Uterus (tissue), 4 donors: Measurements from ENCODE around the gene REG3A. TPM values are rescaled to one million over a fixed set of nuclear protein-coding genes. Genes with fewer than 3 reads are reported as not detected.

ENCODE experiments used
- DNase-seq, 2 donors: peaks; one replicate each; pipeline ENCODE4 v3.0.0-alpha.2; 2019 to 2020
- H3K27ac ChIP-seq, 2 donors: fragments of 200-600 bp; sonication (generic); 1 replicate in 1 of 2; 2 replicates in 1 of 2; pipeline ENCODE4 v1.5.1; 2016 to 2018
- H3K27me3 ChIP-seq, 2 donors: fragments of 200-600 bp; sonication (generic); one replicate each; pipeline ENCODE4 v1.5.1; 2018 to 2019; ENCODE audit warnings: control low read depth in 1 of 2
- H3K36me3 ChIP-seq, 2 donors: fragments of 200-600 bp; sonication (generic); one replicate each; pipeline ENCODE4 v1.5.1; 2019; ENCODE audit warnings: control low read depth in 1 of 2
- H3K4me1 ChIP-seq, 2 donors: fragments of 200-600 bp; sonication (generic); one replicate each; pipeline ENCODE4 v1.5.1; 2018 to 2019; ENCODE audit warnings: control low read depth in 1 of 2
- H3K4me3 ChIP-seq, 2 donors: fragments of 200-600 bp; sonication (generic); 1 replicate in 1 of 2; 2 replicates in 1 of 2; pipeline ENCODE4 v1.5.1; 2018 to 2019; ENCODE audit warnings: mild to moderate bottlenecking in 1 of 2
- H3K9me3 ChIP-seq, 2 donors: fragments of 200-600 bp; sonication (generic); one replicate each; pipeline ENCODE4 v1.5.1; 2019; ENCODE audit warnings: control low read depth in 1 of 2
- POLR2A ChIP-seq, 2 donors: fragments of 450-650 bp; IDR thresholded peaks; one replicate each; pipeline ENCODE4 v1.6.1; 2016; ENCODE audit warnings: antibody characterized with exemption in 2 of 2, mild to moderate bottlenecking in 1 of 2, moderate library complexity in 1 of 2
- intact Hi-C: fragments of 100-400 bp; cut with DNase I; formaldehyde crosslinking; loops from one replicate; pipeline ENCODE4 v1.15.1; 2023; ENCODE audit warnings: low total_unique reads
- total RNA-seq, 4 donors: library from RNA; depleted of rRNA in 3 of 4; stranded (reverse); fragments of >200 nt in 3 of 4; gene quantifications; one replicate each; pipeline versions ENCODE4 v1.1.0 to v1.2.4, GENCODE V29; 2014 to 2023
- TF ChIP-seq, protein P1 (sequence below), 4 experiments: fragments of 200-600 bp in 2 of 4; fragments of 450-650 bp in 2 of 4; sonication (generic) in 2 of 4; IDR thresholded peaks; one replicate each; pipeline ENCODE4 v1.5.1; 2016 to 2019; ENCODE audit warnings: antibody characterized with exemption in 4 of 4, mild to moderate bottlenecking in 2 of 4, moderate library complexity in 1 of 4
- donor health status: DM: yes; HTN: yes; CAD: no.

REG3A gene
- total RNA-seq, 4 donors from 2014 or later, result not detected

DNA sequence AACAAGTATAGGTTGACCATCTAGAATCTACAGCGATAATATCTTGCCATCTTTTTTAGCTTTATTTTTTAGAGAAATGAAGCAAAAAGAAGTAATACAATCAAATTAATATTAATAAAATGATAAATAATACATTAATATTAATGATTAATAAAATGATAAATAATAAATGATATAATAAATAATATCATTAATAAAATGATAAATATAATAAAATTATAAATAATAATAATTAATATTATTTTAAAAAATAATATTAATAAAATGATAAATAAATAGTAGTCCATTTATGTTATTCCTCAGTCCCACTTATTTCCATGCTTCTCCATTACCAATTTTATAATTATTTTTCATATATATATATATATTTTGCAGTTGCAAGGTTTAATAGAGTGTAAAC, 3.2 kb upstream of the REG3A start:
- Histone ChIP-seq H3K4me3 (no peak overlapping the region), H3K9me3 (no peaks in the 10 kb centered on the region), H3K36me3 (no peaks in the 10 kb centered on the region), H3K27me3 (no peaks in the 10 kb centered on the region), H3K4me1 (no peaks in the 10 kb centered on the region), H3K27ac (no peak overlapping the region)
- TF ChIP-seq, protein P1, sequence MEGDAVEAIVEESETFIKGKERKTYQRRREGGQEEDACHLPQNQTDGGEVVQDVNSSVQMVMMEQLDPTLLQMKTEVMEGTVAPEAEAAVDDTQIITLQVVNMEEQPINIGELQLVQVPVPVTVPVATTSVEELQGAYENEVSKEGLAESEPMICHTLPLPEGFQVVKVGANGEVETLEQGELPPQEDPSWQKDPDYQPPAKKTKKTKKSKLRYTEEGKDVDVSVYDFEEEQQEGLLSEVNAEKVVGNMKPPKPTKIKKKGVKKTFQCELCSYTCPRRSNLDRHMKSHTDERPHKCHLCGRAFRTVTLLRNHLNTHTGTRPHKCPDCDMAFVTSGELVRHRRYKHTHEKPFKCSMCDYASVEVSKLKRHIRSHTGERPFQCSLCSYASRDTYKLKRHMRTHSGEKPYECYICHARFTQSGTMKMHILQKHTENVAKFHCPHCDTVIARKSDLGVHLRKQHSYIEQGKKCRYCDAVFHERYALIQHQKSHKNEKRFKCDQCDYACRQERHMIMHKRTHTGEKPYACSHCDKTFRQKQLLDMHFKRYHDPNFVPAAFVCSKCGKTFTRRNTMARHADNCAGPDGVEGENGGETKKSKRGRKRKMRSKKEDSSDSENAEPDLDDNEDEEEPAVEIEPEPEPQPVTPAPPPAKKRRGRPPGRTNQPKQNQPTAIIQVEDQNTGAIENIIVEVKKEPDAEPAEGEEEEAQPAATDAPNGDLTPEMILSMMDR (IDR thresholded peaks at IDR 0.05), result no peak
- TF ChIP-seq POLR2A (IDR thresholded peaks at IDR 0.05), result no peak
- intact Hi-C loops, result no loop called here
- DNase-seq, result no peak

DNA sequence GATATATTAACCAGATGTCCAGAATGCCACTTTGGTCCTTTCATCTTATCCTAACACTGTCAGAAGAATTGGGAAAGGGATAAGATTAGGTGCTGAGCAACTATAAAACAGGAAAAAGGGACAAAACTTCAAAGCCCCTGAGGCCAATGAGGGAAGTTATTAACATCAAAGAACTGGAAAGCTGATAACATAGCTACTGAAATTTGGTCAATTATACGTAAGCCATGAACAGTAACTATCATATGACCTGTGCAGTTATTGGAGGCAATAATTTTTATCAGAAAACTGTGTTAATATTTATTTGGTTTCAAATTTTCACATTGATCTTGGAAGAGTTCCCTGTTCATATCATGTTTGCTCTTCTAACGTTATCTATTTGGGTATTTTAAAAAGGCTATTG, 2.6 kb upstream of the REG3A start:
- H3K4me1 ChIP-seq, result no peaks in the 10 kb centered on the region
- no peak overlapping the region for H3K4me3 ChIP-seq
- H3K36me3 ChIP-seq, result no peaks in the 10 kb centered on the region
- no peaks in the 10 kb centered on the region for H3K27me3 ChIP-seq
- H3K27ac ChIP-seq, result no peak overlapping the region
- no peaks in the 10 kb centered on the region for H3K9me3 ChIP-seq
- TF ChIP-seq POLR2A (IDR thresholded peaks at IDR 0.05), result no peak
- TF ChIP-seq, protein P1 (IDR thresholded peaks at IDR 0.05), result no peak
- DNase-seq, result no peak
- intact Hi-C loops, result no loop called here

DNA sequence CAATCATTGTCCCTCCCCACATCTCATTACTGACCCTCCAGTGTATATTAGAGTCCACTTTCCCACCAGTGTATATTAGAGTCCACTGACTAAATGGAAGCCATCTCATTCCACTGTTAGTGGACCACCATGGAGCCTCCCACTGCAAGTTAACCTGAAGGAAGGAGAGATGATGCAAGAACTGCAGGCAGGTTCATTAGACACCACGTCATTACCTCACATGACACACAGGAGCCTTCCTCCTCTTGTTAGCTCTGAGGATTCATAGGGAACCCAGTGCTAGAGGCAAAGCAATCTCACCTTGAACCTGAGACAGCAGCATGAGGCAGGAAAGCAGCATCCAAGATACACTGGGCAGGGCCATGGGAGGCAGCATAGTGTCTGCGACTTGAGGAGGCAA, 523 bp downstream of the REG3A start:
- Histone ChIP-seq H3K27me3 (no peaks in the 10 kb centered on the region), H3K36me3 (no peaks in the 10 kb centered on the region), H3K27ac (no peak overlapping the region), H3K4me1 (no peaks in the 10 kb centered on the region), H3K4me3 (no peak overlapping the region), H3K9me3 (no peaks in the 10 kb centered on the region)
- TF ChIP-seq, protein P1 (IDR thresholded peaks at IDR 0.05), result no peak
- TF ChIP-seq POLR2A (IDR thresholded peaks at IDR 0.05), result no peak
- DNase-seq, result no peak
- intact Hi-C loops, result no loop called here

DNA sequence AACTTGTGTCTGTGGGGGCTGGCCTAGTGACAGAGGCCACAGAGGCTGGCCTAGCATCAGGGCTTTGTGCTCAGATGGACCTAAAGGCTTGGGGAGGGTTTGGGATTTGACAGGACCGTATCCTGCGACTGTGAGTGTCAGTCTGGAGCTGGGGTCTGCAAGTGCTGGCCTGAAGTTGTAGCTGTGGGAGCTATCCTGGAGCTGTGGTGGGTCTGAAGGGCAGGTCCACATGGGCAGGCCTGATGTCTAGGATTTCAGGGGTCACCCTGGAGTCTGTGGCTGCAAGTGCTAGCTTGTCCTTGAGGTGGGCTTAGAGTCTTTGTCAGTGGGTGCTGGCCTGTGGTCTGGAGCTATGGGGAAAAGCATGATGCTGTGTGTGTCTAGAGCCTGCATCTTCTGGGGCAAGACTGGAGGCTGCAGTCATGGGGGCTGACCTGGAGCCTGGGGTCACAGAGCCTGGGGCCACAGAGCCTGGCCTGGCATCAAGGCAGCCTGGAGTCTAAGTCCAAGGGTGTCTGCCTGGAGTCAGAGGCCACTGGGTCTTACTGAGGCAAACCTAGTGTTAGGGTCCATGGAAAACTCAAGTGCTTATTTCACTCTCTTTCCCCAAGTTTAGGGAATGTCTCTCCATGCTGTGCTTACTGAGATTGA, 3.6 kb downstream of the REG3A start:
- intact Hi-C loops, result no loop called here
- no peaks in the 10 kb centered on the region for H3K27me3 ChIP-seq
- H3K4me1 ChIP-seq, result no peaks in the 10 kb centered on the region
- H3K4me3 ChIP-seq, result no peak overlapping the region
- DNase-seq, result no peak
- no peak overlapping the region for H3K27ac ChIP-seq
- H3K9me3 ChIP-seq, result no peaks in the 10 kb centered on the region
- TF ChIP-seq, protein P1 (IDR thresholded peaks at IDR 0.05), result no peak
- TF ChIP-seq POLR2A (IDR thresholded peaks at IDR 0.05), result no peak
- H3K36me3 ChIP-seq, result no peaks in the 10 kb centered on the region

DNA sequence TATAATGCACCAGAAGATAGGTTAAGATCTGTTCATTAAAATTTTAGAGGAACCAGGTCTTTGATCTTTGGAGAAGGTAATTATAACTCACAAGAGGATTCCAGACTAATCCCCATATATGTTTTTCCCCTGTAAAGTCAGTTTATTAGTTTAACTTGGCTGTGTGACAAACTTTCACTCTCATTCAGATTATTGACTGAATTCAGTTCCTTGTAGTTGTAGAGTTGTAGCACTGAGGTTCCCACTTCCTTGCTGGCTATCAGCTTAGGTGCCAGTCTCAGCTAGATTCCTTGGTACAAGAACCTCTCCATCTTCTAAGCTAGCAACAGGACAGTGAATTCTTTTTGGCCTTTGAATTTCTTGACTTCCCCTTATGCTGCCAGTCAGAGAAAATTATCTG, 20.1 kb downstream of the REG3A start:
- no peaks in the 10 kb centered on the region for H3K9me3 ChIP-seq
- H3K36me3 ChIP-seq, result no peaks in the 10 kb centered on the region
- no peak for TF ChIP-seq POLR2A (IDR thresholded peaks at IDR 0.05)
- TF ChIP-seq, protein P1 (IDR thresholded peaks at IDR 0.05), result no peak
- no peak for DNase-seq
- intact Hi-C loops, result no loop called here
- no peaks in the 10 kb centered on the region for H3K27me3 ChIP-seq
- no peak overlapping the region for H3K4me3 ChIP-seq
- no peaks in the 10 kb centered on the region for H3K4me1 ChIP-seq
- H3K27ac ChIP-seq, result no peak overlapping the region
